HepG2 (cell line): ENCODE measurements around the gene XPO1. TPM values are rescaled to one million over a fixed set of nuclear protein-coding genes. Genes with fewer than 3 reads are reported as not detected.

Source experiments
- AHR ChIP-seq: IDR thresholded peaks from 2 replicates; pipeline ENCODE4 v1.6.1; 2018; ENCODE audit warnings: missing genetic modification reagents, missing compliant biosample characterization
- BATF2 ChIP-seq: sonication (generic); formaldehyde crosslinking; IDR thresholded peaks from 2 replicates; pipeline ENCODE4 v1.8.0; 2022; ENCODE audit warnings: mild to moderate bottlenecking, missing genetic modification reagents, moderate library complexity
- EED ChIP-seq: sonication (generic); formaldehyde crosslinking; IDR thresholded peaks from 2 replicates; pipeline ENCODE4 v1.5.0; 2020; ENCODE audit warnings: mild to moderate bottlenecking, missing genetic modification reagents
- FOXC1 ChIP-seq: sonication (generic); formaldehyde crosslinking; IDR thresholded peaks from 2 replicates; pipeline ENCODE4 v1.8.0; 2022; ENCODE audit warnings: mild to moderate bottlenecking, missing genetic modification reagents, borderline replicate concordance
- HOXA3 ChIP-seq: sonication (generic); formaldehyde crosslinking; IDR thresholded peaks from 2 replicates; pipeline ENCODE4 v1.5.0; 2020; ENCODE audit warnings: missing genetic modification reagents
- KLF11 ChIP-seq: IDR thresholded peaks from 2 replicates; pipeline ENCODE4 v1.6.1; 2016; ENCODE audit warnings: missing compliant biosample characterization
- MED1 ChIP-seq: sonication (generic); formaldehyde crosslinking; IDR thresholded peaks from 2 replicates; pipeline ENCODE4 v1.4.0; 2020; ENCODE audit warnings: missing genetic modification reagents
- POLR2AphosphoS5 ChIP-seq: IDR thresholded peaks from 2 replicates; pipeline ENCODE4 v1.6.1; 2012; ENCODE audit warnings: low read depth, low read length
- SATB2 ChIP-seq: sonication (generic); formaldehyde crosslinking; IDR thresholded peaks from 2 replicates; pipeline ENCODE4 v1.5.0; 2020; ENCODE audit warnings: missing genetic modification reagents
- SP2 ChIP-seq: sonication (generic); formaldehyde crosslinking; IDR thresholded peaks from 2 replicates; pipeline ENCODE4 v1.5.1; 2020; ENCODE audit warnings: mild to moderate bottlenecking, missing genetic modification reagents
- TBX3 ChIP-seq: fragments of 450-650 bp; IDR thresholded peaks from 2 replicates; pipeline ENCODE4 v1.6.1; 2017; ENCODE audit warnings: antibody characterized with exemption, mild to moderate bottlenecking, inconsistent platforms, borderline replicate concordance
- ZBTB4 ChIP-seq: sonication (generic); formaldehyde crosslinking; IDR thresholded peaks from 2 replicates; pipeline ENCODE4 v1.4.0; 2020; ENCODE audit warnings: missing genetic modification reagents, mild to moderate bottlenecking, borderline replicate concordance
- ZHX2 ChIP-seq, 2 experiments: sonication (generic) in 1 of 2; formaldehyde crosslinking in 1 of 2; IDR thresholded peaks; 2 replicates each; pipeline versions ENCODE4 v1.6.1 to v1.9.0; 2014 to 2022; ENCODE audit warnings: antibody characterized with exemption in 1 of 2, borderline replicate concordance in 1 of 2, inconsistent platforms in 1 of 2, low read depth in 1 of 2, missing genetic modification reagents in 1 of 2
- ZNF678 ChIP-seq: sonication (generic); formaldehyde crosslinking; IDR thresholded peaks from 2 replicates; pipeline ENCODE4 v1.4.0; 2020; ENCODE audit warnings: mild to moderate bottlenecking, missing genetic modification reagents
- ZNF720 ChIP-seq: sonication (generic); formaldehyde crosslinking; IDR thresholded peaks from 2 replicates; pipeline ENCODE4 v1.4.0; 2020; ENCODE audit warnings: missing genetic modification reagents
- polyA plus RNA-seq, 8 experiments: library from polyadenylated mRNA; depleted of rRNA in 3 of 8; stranded (reverse) in 7 of 8; unstranded in 1 of 8; fragments of >200 nt; fragmentation: Illumina TruSeq in 4 of 8; extraction: Trizol in 4 of 8; gene quantifications; 2 replicates each; pipeline versions ENCODE4 v1.2.1 to v1.2.3, GENCODE V29; 2011 to 2016; ENCODE audit warnings: low read depth in 4 of 8, missing spikeins in 1 of 8, mixed read lengths in 1 of 8; ENCODE audit not compliant: insufficient read depth in 1 of 8
- total RNA-seq, 5 experiments: library from RNA; depleted of rRNA; stranded (reverse); fragments of >200 nt; fragmentation: Illumina TruSeq; extraction: Trizol; gene quantifications; 2 replicates each; pipeline ENCODE4 v1.2.3, GENCODE V29; 2016; ENCODE audit warnings: low read depth in 1 of 5
- TF ChIP-seq, protein P1 (sequence below): IDR thresholded peaks from 2 replicates; pipeline ENCODE4 v1.6.1; 2016; ENCODE audit warnings: control low read depth
- TF ChIP-seq, protein P2 (sequence below): sonication (generic); formaldehyde crosslinking; IDR thresholded peaks from 2 replicates; pipeline ENCODE4 v1.4.0; 2020; ENCODE audit warnings: missing genetic modification reagents, low read depth, mild to moderate bottlenecking, borderline replicate concordance

The XPO1 gene
- total and polyA plus RNA-seq, 2 of the 13 experiments (the other 11 are each of a cell fraction or from before 2014, with no cell fraction given): 67.4 to 212 TPM

GRCh38 chr2:61538200-61538919 lies at the start of gene XPO1 (continued):
- TF ChIP-seq ZHX2 (IDR thresholded peaks at IDR 0.05; ENCODE audit: low read depth) (no peak; the same call in 1 of the 2 replicates), ZHX2 (CRISPR knock-in tag; IDR thresholded peaks at IDR 0.05; ENCODE audit: borderline replicate concordance) (no peak), SP2 (CRISPR knock-in tag) (peak; percentile 97), AHR (0 out of 2 replicates have a peak, but pooled peaks have one; percentile 43), EED (CRISPR knock-in tag) (no peak), KLF11 (CRISPR knock-in tag) (no peak; the same call in none of the 2 replicates), SATB2 (CRISPR knock-in tag) (no peak; the same call in 1 of the 2 replicates), ZNF678 (no peak), ZNF720 (CRISPR knock-in tag) (no peak), ZBTB4 (CRISPR knock-in tag) (no peak), HOXA3 (CRISPR knock-in tag) (peak; percentile 73), TBX3 (peak; percentile 58; the same call in 1 of the 2 replicates), MED1 (CRISPR knock-in tag) (peak; percentile 43; the same call in 1 of the 2 replicates), FOXC1 (CRISPR knock-in tag) (0 out of 2 replicates have a peak, but pooled peaks have one; percentile 53), BATF2 (CRISPR knock-in tag) (peak; percentile 73), POLR2AphosphoS5 (peak; percentile 94)
- TF ChIP-seq, protein P1, sequence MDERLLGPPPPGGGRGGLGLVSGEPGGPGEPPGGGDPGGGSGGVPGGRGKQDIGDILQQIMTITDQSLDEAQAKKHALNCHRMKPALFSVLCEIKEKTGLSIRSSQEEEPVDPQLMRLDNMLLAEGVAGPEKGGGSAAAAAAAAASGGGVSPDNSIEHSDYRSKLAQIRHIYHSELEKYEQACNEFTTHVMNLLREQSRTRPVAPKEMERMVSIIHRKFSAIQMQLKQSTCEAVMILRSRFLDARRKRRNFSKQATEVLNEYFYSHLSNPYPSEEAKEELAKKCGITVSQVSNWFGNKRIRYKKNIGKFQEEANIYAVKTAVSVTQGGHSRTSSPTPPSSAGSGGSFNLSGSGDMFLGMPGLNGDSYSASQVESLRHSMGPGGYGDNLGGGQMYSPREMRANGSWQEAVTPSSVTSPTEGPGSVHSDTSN: peak; percentile 100
- TF ChIP-seq, protein P2, sequence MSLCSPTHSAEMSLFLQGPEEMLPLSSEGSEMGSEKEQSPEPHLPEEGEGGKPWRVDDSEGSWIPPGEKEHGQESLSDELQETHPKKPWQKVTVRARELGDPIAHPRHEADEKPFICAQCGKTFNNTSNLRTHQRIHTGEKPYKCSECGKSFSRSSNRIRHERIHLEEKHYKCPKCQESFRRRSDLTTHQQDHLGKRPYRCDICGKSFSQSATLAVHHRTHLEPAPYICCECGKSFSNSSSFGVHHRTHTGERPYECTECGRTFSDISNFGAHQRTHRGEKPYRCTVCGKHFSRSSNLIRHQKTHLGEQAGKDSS (CRISPR knock-in tag): 0 out of 2 replicates have a peak, but pooled peaks have one; percentile 30
